GM12801 (cell line): ENCODE measurements around the gene OR2B2.

ENCODE experiments used
- TF ChIP-seq, protein P1 (sequence below): IDR thresholded peaks from one replicate; pipeline ENCODE4 v1.5.1; 2011; ENCODE audit warnings: control low read depth; ENCODE audit not compliant: insufficient read length; ENCODE audit errors: extremely low read depth

Gene OR2B2

DNA sequence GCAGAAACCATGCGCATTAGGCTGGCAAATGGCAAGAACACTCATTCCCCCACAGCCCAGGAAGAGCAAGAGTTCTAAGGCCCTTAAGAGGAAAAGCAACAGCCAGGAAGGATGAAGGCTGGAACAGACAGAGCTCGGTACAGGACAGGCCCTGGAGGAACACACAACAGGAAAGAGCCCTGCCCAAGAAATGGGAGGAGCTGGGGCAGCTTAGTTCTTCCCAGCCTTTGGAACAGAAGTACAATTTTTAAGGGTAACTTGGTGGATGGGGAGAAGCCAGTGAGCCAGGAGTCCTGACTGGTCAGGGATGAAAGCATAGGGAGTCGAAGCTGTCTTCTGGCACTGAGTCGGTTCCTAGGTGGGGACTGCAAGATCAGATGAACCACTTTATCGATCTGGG, 32.4 kb downstream of the OR2B2 start:
- TF ChIP-seq, protein P1, sequence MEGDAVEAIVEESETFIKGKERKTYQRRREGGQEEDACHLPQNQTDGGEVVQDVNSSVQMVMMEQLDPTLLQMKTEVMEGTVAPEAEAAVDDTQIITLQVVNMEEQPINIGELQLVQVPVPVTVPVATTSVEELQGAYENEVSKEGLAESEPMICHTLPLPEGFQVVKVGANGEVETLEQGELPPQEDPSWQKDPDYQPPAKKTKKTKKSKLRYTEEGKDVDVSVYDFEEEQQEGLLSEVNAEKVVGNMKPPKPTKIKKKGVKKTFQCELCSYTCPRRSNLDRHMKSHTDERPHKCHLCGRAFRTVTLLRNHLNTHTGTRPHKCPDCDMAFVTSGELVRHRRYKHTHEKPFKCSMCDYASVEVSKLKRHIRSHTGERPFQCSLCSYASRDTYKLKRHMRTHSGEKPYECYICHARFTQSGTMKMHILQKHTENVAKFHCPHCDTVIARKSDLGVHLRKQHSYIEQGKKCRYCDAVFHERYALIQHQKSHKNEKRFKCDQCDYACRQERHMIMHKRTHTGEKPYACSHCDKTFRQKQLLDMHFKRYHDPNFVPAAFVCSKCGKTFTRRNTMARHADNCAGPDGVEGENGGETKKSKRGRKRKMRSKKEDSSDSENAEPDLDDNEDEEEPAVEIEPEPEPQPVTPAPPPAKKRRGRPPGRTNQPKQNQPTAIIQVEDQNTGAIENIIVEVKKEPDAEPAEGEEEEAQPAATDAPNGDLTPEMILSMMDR = no peak

DNA sequence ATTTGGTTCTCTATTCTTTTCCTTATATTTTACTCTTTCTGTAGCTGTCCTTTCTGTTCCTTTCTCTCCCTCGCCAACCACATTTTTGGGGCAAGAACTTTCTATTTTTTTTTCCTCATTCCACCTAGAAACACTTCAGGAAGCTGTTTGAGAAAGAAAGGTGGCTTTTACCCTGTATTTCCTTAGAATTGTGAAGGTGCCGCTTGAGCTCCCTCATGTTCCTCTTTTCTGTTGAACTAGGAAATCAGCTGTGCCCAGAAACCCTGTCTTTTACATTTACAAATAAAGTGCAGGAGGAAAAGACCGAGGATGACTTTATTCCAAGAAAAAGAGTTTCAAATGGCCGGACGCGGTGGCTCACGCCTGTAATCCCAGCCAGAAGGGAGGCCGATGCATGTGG, 38.2 kb downstream of the OR2B2 start:
- TF ChIP-seq, protein P1 = no peak

DNA sequence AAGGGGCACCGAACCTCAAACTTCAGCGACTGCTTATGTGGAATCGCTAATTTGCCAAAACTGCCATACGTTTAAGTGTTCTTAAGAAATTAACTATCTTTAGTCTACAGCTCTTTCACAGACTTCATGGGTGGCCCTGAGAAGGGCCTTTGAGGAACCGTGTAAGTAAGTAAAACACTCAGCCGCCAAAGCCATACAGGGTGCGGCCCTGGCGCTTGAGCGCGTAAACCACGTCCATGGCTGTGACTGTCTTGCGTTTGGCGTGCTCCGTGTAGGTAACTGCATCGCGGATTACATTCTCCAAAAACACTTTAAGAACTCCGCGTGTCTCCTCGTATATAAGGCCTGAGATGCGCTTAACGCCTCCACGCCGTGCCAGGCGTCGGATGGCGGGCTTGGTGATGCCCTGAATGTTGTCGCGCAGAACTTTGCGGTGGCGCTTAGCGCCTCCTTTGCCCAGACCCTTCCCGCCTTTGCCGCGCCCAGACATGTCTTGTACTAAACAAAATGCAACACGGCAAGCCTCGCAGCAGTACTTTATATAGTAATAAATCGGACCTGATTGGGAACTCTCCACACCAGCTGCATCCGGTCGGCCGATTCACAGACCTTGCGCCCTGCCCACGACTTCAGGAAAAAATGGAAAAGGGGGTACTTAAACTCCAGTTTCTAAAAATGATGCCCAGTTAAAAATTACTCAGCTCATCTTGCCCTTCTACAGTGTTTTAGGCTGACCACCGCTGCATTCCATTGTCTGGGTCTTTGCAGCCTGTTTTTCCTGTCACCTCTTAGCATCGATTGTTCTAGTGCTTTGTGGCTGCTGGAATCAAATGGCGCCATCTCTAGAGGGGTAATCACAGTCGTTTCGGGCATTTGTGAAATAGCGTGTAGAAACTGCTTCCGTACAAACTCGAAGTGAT, 38.9 kb downstream of the OR2B2 start:
- TF ChIP-seq, protein P1 = no peak

DNA sequence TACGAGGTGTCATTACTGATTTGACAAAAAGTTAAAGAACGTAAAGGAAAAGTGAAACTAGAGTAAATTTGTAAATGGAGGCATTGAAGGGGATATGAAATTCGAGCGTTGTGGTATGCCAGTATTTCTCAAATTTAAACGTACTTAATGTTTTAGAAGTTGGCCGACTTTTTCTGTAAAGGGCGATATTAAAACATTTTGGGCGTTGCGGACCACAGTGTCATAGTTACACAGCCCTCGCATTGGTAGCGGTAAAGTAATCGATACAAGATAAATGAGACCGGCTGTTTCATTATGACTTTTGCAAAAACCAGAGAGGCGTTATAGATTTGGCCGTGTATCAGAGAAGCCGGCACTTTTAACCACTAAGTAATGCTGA, 39.6 kb downstream of the OR2B2 start:
- TF ChIP-seq, protein P1 = no peak

DNA sequence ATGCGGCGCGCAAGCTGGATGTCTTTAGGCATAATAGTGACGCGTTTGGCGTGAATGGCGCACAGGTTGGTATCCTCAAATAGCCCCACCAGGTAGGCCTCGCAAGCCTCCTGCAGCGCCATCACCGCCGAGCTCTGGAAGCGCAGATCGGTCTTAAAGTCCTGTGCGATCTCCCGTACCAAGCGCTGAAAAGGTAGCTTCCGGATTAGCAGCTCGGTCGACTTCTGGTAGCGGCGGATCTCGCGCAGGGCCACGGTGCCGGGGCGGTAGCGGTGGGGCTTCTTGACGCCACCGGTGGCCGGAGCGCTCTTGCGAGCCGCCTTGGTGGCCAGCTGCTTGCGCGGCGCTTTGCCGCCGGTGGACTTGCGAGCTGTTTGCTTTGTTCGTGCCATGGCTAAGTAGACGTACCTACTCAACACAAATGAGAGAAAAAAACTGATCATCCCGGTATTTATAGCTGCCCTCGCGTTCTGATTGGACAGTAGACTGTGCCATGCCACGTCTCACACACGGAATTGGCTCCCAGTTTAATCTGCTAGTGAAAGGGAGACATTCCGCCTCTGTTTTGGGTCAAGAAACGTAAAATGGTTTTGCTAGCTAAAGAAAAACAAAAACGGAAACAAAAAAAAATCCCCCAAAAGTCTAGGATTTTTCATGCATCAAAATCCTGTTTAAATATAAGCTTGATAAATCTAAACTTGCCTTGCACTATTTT, 40.1 kb downstream of the OR2B2 start:
- TF ChIP-seq, protein P1 = no peak

DNA sequence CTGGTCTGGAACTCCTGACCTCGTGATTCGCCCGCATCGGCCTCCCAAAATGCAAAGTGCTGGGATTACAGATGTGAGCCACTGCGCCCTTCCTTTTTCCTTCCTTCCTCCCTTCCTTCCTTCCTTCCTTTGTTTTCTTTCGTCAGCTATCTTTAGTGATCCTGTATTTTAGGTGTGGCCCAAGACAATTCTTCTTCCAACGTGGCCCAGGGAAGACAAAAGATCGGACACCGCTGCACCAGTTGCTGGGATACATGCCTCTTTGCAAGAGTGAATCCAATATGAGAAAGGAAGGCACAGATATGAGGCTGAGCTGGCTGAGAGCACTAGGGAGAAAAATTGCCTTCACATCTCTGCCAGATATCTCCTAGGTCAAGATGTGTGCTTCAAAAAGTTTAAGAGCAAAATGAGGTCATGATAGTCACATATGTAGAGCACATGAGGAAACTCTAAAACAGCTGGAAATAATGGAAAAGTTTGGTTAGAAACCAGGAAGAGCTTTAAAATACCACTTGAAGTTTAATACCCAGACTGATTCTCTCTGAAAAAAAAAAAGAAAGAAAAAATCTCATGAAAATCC, 41.8 kb downstream of the OR2B2 start:
- TF ChIP-seq, protein P1 = no peak

DNA sequence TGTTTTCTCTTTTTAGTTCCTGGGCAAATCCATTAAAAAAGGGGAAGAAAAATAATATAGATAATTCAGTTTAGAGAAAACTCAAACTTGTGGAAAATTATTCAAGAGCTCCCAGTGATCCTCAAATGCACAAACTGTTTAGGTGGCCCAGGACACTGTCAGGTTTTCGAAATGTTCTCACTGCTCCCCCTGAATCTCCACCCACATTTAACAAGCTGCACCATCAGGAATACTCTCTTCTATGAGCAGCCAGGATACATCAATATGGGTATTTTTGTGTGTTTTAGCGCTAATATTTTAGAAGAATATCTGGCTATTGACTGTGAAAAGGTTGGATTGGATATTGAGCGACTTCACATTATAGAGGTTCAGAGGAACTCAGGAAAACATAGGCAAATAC, 43.9 kb downstream of the OR2B2 start:
- TF ChIP-seq, protein P1 = no peak
